ENCODE measurements around the gene SKI. TPM values are rescaled to one million over a fixed set of nuclear protein-coding genes. Genes with fewer than 3 reads are reported as not detected.
A peak's percentile ranks its signal among the peaks of the same experiment; 100 is the strongest.
"Not testable (repeated sequence)": the region's sequence is repeated elsewhere in the genome, so short reads cannot be mapped to it uniquely, and the experiment has no call there.

SKI gene
- total and polyA plus RNA-seq, 8 donors, result 55.8 to 89.0 (median 73.9) TPM

DNA sequence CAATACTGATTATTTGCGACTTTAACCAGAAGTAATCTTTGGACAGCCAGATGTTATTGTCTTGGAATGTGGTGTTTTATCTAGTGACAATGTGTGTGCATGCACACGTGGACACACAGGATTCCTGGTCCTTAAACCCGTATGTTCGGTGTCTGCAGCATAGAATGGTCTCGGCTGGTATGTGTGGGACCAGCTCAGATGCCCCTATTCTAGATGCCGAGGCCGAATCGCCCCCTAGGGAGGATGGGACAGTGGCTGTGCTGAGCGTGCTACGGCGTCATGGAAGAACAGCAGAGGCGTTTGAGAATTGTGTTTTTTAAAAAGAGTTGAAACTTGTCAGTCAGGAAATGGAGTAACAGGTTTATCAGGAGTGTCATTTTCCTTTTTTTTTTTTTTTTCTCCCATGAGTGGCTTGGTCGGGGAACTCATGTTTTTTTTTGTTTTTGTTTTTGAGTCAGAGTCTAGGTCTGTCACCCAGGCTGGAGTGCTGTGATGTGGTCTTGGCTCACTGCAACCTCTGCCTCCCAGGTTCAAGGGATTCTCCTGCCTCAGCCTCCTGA, 30.1 kb downstream of the SKI start:
- TF ChIP-seq, protein P1, sequence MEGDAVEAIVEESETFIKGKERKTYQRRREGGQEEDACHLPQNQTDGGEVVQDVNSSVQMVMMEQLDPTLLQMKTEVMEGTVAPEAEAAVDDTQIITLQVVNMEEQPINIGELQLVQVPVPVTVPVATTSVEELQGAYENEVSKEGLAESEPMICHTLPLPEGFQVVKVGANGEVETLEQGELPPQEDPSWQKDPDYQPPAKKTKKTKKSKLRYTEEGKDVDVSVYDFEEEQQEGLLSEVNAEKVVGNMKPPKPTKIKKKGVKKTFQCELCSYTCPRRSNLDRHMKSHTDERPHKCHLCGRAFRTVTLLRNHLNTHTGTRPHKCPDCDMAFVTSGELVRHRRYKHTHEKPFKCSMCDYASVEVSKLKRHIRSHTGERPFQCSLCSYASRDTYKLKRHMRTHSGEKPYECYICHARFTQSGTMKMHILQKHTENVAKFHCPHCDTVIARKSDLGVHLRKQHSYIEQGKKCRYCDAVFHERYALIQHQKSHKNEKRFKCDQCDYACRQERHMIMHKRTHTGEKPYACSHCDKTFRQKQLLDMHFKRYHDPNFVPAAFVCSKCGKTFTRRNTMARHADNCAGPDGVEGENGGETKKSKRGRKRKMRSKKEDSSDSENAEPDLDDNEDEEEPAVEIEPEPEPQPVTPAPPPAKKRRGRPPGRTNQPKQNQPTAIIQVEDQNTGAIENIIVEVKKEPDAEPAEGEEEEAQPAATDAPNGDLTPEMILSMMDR (IDR thresholded peaks at IDR 0.05), result no peak
- no peak overlapping the region for H3K27ac ChIP-seq
- peaks cover 3 to 71% of the 10 kb centered on the region in 2 donors for H3K4me1 ChIP-seq
- H3K36me3 ChIP-seq, result no peaks in the 10 kb centered on the region
- intact Hi-C loops (cut with DNase I), result no loop called here
- ATAC-seq (peak; percentile 22), DNase-seq (peak in 1 of 4 donors; percentile 59)
- peaks cover 0 to 20% of the 10 kb centered on the region in 2 donors for H3K9me3 ChIP-seq
- H3K4me3 ChIP-seq, result no peak overlapping the region
- H3K27me3 ChIP-seq, result no peaks in the 10 kb centered on the region

DNA sequence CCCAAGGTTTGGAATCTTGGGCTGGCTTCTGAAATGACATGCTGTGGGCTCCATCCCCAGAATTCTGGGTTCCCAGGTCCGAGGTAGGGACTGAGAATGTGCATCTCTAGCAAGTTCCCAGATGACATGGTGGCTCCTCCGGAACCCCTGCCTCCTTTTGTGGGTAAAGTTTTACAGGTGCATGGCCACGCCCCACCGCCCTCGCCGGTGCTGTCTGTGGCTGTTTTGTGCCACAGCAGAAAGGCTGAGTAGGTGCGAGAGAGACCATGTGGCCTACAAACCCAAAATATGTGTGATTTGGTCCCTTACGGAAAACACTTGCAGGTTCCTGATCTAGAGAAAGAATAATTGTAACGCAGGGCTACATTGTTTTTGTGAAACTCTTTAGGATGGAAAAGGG, 30.9 kb downstream of the SKI start:
- TF ChIP-seq, protein P1 (IDR thresholded peaks at IDR 0.05), result no peak
- DNase-seq (peak in 1 of 4 donors; percentile 35), ATAC-seq (no peak)
- Histone ChIP-seq H3K4me3 (no peak overlapping the region), H3K27me3 (no peaks in the 10 kb centered on the region), H3K36me3 (no peaks in the 10 kb centered on the region), H3K9me3 (peaks cover 0 to 20% of the 10 kb centered on the region in 2 donors), H3K27ac (peak overlapping the region in 1 of 2 donors; percentile 41), H3K4me1 (peaks cover 3 to 64% of the 10 kb centered on the region in 2 donors)
- intact Hi-C loops (cut with DNase I), result no loop called here

DNA sequence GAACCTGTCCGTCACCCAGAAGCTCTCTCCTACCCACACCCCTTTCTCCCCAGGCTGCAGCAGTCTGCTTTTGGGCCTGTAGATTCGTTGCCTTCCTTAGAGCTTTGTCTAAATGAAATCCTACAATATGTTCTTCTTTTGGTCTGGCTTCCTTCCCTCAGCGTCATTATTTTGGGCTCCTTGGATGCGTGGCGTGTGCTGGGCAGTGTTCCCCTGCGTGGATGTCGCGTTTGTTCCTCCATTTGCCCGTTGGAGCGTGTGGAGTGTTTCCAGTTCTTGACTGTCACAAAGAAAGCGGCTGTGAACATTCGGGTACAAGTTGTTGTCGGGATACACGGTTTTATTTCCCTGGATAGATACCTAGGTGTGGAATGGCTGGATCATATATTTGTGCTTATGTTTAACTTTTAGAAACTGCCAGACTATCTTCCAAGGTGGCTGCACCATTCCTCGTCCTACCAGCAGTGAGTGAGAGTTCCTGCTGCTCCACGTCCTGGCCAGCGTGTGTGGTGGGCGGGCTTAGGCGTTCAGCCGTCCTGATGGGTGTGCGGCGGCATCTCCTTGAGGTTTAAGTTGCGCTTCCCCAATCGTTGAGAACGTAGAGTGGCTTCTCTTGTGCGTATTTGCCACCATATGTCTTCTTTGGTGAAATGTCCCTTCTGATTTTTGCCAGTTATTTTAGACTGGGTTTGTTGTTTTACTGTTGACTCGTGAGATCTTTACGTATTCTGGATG, 31.7 kb downstream of the SKI start:
- Histone ChIP-seq H3K9me3 (peaks cover 0 to 18% of the 10 kb centered on the region in 2 donors), H3K36me3 (no peaks in the 10 kb centered on the region), H3K4me3 (no peak overlapping the region), H3K27me3 (no peaks in the 10 kb centered on the region), H3K27ac (no peak overlapping the region), H3K4me1 (peaks cover 3 to 56% of the 10 kb centered on the region in 2 donors)
- DNase-seq (peak in 1 of 4 donors; percentile 61), ATAC-seq (no peak)
- intact Hi-C loops (cut with DNase I), result no loop called here
- TF ChIP-seq, protein P1 (IDR thresholded peaks at IDR 0.05), result no peak

DNA sequence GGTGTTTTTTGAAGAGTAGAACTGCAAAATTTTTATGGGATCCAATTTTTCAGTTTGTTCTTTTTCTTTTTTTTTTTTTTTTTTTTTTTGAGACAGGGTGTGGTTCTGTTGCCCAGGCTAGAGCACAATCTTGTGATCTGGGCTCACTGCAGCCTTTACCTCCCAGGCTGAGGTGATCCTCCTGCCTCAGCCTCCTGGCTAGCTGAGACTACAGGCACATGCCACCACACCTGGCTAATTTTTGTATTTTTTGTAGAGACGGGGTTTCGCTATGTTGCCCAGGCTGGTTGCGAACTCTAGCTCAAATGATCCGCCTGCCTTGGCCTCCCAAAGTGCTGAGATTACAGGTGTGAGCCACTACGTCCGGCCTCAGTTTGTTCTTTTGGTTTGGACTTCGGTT, 32.4 kb downstream of the SKI start:
- intact Hi-C loops (cut with DNase I); H3K27ac ChIP-seq; H3K27me3 ChIP-seq; H3K36me3 ChIP-seq; ATAC-seq; DNase-seq; H3K4me3 ChIP-seq: not testable (repeated sequence)
- peaks cover 3 to 58% of the 10 kb centered on the region in 2 donors for H3K4me1 ChIP-seq
- H3K9me3 ChIP-seq, result peaks cover 0 to 11% of the 10 kb centered on the region in 2 donors

DNA sequence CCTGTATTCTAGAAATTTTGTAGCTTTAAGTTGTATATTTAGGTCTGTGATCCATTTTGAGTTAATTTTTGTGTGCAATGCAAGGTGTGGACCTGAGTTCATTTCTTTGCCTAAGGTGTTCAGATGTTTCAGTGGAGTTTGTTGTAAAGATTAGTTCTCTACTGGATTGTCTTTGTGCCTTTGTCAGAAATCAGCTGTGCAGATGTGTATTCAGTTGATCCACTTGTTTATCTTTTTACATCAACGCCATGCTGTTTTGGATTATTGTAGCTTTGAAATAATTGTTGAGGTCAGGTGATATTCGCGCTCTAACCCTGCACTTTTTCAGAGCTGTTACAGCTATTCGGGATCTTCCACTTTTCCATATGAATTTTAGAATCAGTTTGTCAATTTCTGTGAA, 32.8 kb downstream of the SKI start:
- H3K9me3 ChIP-seq, result peaks cover 0 to 7% of the 10 kb centered on the region in 2 donors
- H3K27ac ChIP-seq, result no peak overlapping the region
- H3K27me3 ChIP-seq, result no peaks in the 10 kb centered on the region
- intact Hi-C loops (cut with DNase I), result no loop called here
- no peak overlapping the region for H3K4me3 ChIP-seq
- H3K36me3 ChIP-seq, result no peaks in the 10 kb centered on the region
- no peak for DNase-seq
- H3K4me1 ChIP-seq, result peaks cover 5 to 62% of the 10 kb centered on the region in 2 donors
- TF ChIP-seq, protein P1 (IDR thresholded peaks at IDR 0.05), result no peak
- no peak for ATAC-seq

DNA sequence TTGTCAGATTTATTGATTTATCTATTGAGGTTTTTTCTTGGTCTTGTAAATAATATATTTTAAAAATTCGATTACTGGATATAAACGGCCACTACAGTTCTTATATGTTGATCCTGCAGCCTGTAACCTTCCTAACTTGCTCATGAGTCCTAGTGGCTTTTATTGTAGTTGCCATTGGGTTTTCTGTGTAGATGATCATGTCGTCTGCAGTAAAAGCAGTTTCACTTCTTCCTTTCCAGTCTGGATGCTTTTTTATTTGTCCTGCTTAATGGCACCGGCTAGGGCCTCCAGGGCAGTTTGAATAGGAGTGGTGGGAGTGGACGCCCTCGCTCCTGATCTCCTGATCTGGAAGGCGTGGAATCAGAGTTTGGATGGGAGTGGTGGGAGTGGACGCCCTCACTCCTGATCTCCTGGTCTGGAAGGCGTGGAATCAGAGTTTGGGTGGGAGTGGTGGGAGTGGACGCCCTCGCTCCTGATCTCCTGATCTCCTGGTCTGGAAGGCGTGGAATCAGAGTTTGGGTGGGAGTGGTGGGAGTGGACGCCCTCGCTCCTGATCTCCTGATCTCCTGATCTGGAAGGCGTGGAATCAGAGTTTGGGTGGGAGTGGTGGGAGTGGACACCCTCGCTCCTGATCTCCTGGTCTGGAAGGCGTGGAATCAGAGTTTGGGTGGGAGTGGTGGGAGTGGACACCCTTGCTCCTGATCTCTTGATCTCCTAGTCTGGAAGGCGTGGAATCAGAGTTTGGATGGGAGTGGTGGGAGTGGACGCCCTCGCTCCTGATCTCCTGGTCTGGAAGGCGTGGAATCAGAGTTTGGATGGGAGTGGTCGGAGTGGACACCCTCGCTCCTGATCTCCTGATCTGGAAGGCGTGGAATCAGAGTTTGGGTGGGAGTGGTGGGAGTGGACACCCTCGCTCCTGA, 33.6 kb downstream of the SKI start:
- not testable (repeated sequence) for ATAC-seq, H3K27ac ChIP-seq
- H3K4me1 ChIP-seq, result peaks cover 11 to 64% of the 10 kb centered on the region in 2 donors

More for the DNA sequence above, 33.6 kb downstream of the SKI start:
- intact Hi-C loops (cut with DNase I); DNase-seq; H3K9me3 ChIP-seq; H3K27me3 ChIP-seq; H3K4me3 ChIP-seq; H3K36me3 ChIP-seq: not testable (repeated sequence)
